GM18951 (cell line): ENCODE results near the gene JTB.

ENCODE experiments used
- POLR2A ChIP-seq: IDR thresholded peaks from 4 replicates; pipeline ENCODE4 v1.6.1; 2011; ENCODE audit warnings: mild to moderate bottlenecking; ENCODE audit not compliant: insufficient read length, insufficient read depth; ENCODE audit errors: extremely low read depth
- in situ Hi-C: fragments of 300-500 bp; cut with MboI; formaldehyde crosslinking; loops from one replicate; pipeline ENCODE4 v1.12.0; 2022; ENCODE audit warnings: low sequenced_read_pairs, mixed read lengths, inconsistent platforms; ENCODE audit not compliant: unreplicated experiment

The JTB gene

DNA sequence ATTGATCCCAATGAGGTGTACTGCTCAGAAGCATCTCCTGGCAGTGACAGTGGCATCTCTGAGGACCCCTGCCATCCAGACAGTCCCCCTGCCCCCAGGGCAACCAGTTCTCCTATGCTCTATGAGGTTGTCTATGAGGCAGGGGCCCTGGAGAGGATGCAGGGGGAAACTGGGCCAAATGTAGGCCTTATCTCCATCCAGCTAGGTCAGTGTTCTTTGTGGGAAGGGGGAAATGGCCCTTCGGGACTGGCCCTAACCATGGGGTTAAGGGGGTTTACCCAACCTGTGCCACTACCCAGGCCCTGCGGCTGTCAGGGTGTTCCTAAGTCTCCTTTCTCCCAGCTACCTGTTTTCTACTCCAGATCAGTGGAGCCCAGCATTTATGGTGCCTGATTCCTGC is 8.5 kb downstream of the JTB start:
- TF ChIP-seq POLR2A, result no peak
- in situ Hi-C loops, result no loop called here

DNA sequence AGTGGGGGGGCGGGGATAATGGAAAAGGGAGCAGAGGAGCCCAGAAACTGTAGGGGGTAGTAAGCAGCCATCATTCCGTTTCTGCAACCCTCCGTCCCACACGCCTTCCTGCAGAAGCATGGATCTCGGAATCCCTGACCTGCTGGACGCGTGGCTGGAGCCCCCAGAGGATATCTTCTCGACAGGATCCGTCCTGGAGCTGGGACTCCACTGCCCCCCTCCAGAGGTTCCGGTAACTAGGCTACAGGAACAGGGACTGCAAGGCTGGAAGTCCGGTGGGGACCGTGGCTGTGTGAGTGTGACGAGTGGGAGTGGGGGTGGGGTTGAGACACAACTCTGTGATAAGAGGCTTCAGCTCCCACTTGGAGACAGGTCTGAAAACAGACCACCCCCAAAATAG is 9.1 kb downstream of the JTB start:
- in situ Hi-C loops, result no loop called here
- no peak for TF ChIP-seq POLR2A

GRCh38 chr1:153968000-153968363 is 9.5 kb downstream of the JTB start:
- no peak for TF ChIP-seq POLR2A
- in situ Hi-C loops, result no loop called here

- TF ChIP-seq POLR2A, result peak; percentile 75
- in situ Hi-C loops, result no loop called here
Observed at GRCh38 chr1:153967107-153967999, 10.1 kb downstream of the JTB start, which contains the start of gene CREB3L4. CREB3L4 (plus strand) TSS chr1:153967902; CDS start chr1:153968526, 624 bp downstream.

DNA sequence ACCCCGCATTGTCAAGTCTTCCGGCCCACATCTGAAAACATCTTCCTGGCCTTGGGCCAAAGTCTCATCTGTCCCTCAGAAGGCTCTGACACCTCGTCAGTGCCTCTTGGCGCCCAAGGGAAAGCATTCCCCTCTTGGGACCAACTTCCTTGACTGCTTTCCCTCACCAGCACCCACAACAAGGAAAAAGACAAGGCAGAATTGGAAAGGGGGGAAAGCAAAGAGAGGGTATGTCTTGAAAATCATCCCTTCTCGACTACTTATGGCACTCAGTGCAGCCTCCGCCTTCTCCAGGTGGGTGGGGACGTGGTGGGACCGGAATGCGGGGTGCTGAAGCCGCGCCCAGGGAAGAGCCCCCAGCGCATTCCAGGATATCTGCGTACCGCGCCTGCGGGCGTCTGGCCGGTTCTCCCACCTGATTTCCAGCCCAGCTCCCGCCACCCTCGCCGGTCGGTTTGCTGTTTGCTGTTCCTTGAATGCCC is 13.6 kb downstream of the JTB start:
- in situ Hi-C loops, result no loop called here
- no peak for TF ChIP-seq POLR2A

- in situ Hi-C loops, result no loop called here
- peak; percentile 84 for TF ChIP-seq POLR2A
Observed at GRCh38 chr1:153963030-153963849, 14.2 kb downstream of the JTB start, which contains the start of gene SLC39A1. SLC39A1 (minus strand) TSS chr1:153963537; CDS start chr1:153962715, 822 bp downstream.

- no peak for TF ChIP-seq POLR2A
- in situ Hi-C loops, result no loop called here
Observed at GRCh38 chr1:153962088-153963029, 15.1 kb downstream of the JTB start.

GRCh38 chr1:153961421-153961820 is 16.1 kb downstream of the JTB start:
- in situ Hi-C loops, result no loop called here
- no peak for TF ChIP-seq POLR2A

DNA sequence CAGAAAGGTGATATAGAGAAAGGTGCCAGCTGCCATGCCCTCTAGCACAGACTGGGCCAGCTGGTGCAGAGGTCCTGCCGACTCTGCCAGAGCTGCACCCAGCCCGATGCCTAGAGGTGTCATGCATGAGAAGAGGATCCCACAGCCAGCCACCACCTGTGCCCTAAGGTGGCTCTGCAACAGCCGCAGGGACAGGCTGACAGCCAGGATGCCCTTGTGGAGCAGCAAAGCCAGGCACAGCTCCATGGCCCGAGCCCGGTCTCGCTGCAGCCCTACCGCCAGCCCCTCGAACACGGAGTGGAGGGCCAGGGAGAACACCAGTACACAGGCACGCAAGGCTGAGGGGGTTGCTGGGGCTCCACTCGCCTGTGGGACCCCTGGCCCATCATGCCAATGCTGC is 17.3 kb downstream of the JTB start:
- in situ Hi-C loops, result no loop called here
- TF ChIP-seq POLR2A, result no peak

- in situ Hi-C loops, result no loop called here
- no peak for TF ChIP-seq POLR2A
Observed at GRCh38 chr1:153959454-153959853, 18.0 kb downstream of the JTB start.

- no peak for TF ChIP-seq POLR2A
- in situ Hi-C loops, result no loop called here
Observed at GRCh38 chr1:153958961-153959260, 18.6 kb downstream of the JTB start.

GRCh38 chr1:153958111-153958960 is 19.1 kb downstream of the JTB start, which contains the start of gene CRTC2:
CRTC2 (minus strand) TSS chr1:153958612; CDS start chr1:153958497, 115 bp downstream.
- TF ChIP-seq POLR2A, result peak; percentile 55
- in situ Hi-C loops, result no loop called here
